GM12878 (cell line): Measurements from ENCODE around the gene SCGN.

ENCODE experiments used
- BCLAF1 ChIP-seq: fragments of 450-650 bp; IDR thresholded peaks from 2 replicates; pipeline ENCODE4 v1.6.1; 2017; ENCODE audit warnings: antibody characterized with exemption, mild to moderate bottlenecking, moderate library complexity
- BHLHE40 ChIP-seq, 2 experiments: fragments of 450-650 bp in 1 of 2; IDR thresholded peaks; 2 replicates each; pipeline ENCODE4 v1.6.1; 2011 to 2017; ENCODE audit warnings: low read depth in 2 of 2, borderline replicate concordance in 1 of 2, improper control_type of control experiment in 1 of 2, low read length in 1 of 2, mild to moderate bottlenecking in 1 of 2
- CTCF ChIP-seq, 3 experiments: IDR thresholded peaks in 2 of 3; conservative IDR thresholded peaks in 1 of 3; 2 replicates each; pipeline ENCODE4 v1.5.1; 2011; ENCODE audit warnings: low read depth in 3 of 3, low read length in 3 of 3, mild to moderate bottlenecking in 3 of 3, control low read depth in 2 of 3, moderate library complexity in 2 of 3, inconsistent platforms in 1 of 3, mixed read lengths in 1 of 3; ENCODE audit not compliant: control insufficient read depth in 2 of 3, insufficient read depth in 1 of 3; ENCODE audit errors: extremely low read depth in 1 of 3
- EP300 ChIP-seq, 2 experiments: fragments of 150-350 bp in 1 of 2; IDR thresholded peaks; 2 replicates each; pipeline ENCODE4 v1.6.1; 2011 to 2012; ENCODE audit warnings: low read depth in 2 of 2, low read length in 2 of 2, borderline replicate concordance in 1 of 2, improper control_type of control experiment in 1 of 2, inconsistent platforms in 1 of 2; ENCODE audit not compliant: control insufficient read depth in 1 of 2
- EZH2 ChIP-seq: IDR thresholded peaks from 2 replicates; pipeline ENCODE4 v1.6.1; 2012; ENCODE audit warnings: low read depth, mild to moderate bottlenecking, control low read depth, inconsistent platforms, low read length, borderline replicate concordance; ENCODE audit not compliant: control insufficient read depth
- HDAC6 ChIP-seq: fragments of 200-600 bp; sonication (generic); IDR thresholded peaks from one replicate; pipeline ENCODE4 v1.8.0; 2017; ENCODE audit warnings: antibody characterized with exemption; ENCODE audit not compliant: unreplicated experiment
- KDM1A ChIP-seq: fragments of 200-600 bp; sonication (generic); IDR thresholded peaks from 2 replicates; pipeline ENCODE4 v1.6.1; 2016; ENCODE audit warnings: borderline replicate concordance
- NFXL1 ChIP-seq: fragments of 450-650 bp; IDR thresholded peaks from 2 replicates; pipeline ENCODE4 v1.6.1; 2017; ENCODE audit warnings: antibody characterized with exemption, mild to moderate bottlenecking, borderline replicate concordance
- POLR2A ChIP-seq: IDR thresholded peaks from 2 replicates; pipeline ENCODE4 v1.6.1; 2011; ENCODE audit warnings: low read depth, mild to moderate bottlenecking, low read length
- POLR2AphosphoS5 ChIP-seq: IDR thresholded peaks from 2 replicates; pipeline ENCODE4 v1.6.1; 2011; ENCODE audit warnings: mild to moderate bottlenecking, low read length, inconsistent platforms
- USF2 ChIP-seq: IDR thresholded peaks from 2 replicates; pipeline ENCODE4 v1.6.1; 2011; ENCODE audit warnings: low read depth, low read length, improper control_type of control experiment, borderline replicate concordance
- YY1 ChIP-seq: IDR thresholded peaks from 2 replicates; pipeline ENCODE4 v1.6.1; 2011; ENCODE audit warnings: low read depth, mild to moderate bottlenecking, low read length
- ZNF274 ChIP-seq: IDR thresholded peaks from one replicate; pipeline ENCODE4 v1.8.0; 2011; ENCODE audit not compliant: insufficient read length, insufficient read depth

- TF ChIP-seq NFXL1 = no peak
- no peak for TF ChIP-seq YY1
- TF ChIP-seq BCLAF1 = no peak
- TF ChIP-seq USF2 = no peak
- no peak for TF ChIP-seq HDAC6
- no peak for TF ChIP-seq BHLHE40 (IDR thresholded peaks at IDR 0.05; ENCODE audit: borderline replicate concordance in 1 of 2, low read depth in 2 of 2, low read length in 1 of 2)
- TF ChIP-seq KDM1A = no peak
- no peak for TF ChIP-seq POLR2AphosphoS5
- TF ChIP-seq POLR2A = no peak
- no peak for TF ChIP-seq EP300 (IDR thresholded peaks at IDR 0.05; ENCODE audit: borderline replicate concordance in 1 of 2, control insufficient read depth in 1 of 2, low read depth in 2 of 2, low read length in 2 of 2)
- no peak for TF ChIP-seq CTCF (IDR thresholded peaks at IDR 0.05 in 2 of 3, conservative IDR thresholded peaks at IDR 0.05 in 1 of 3; ENCODE audit: control insufficient read depth in 2 of 3, extremely low read depth in 1 of 3, insufficient read depth in 1 of 3, low read depth in 3 of 3, low read length in 3 of 3)
- TF ChIP-seq ZNF274 = no peak
- no peak for TF ChIP-seq EZH2
These were observed 75.0 kb downstream of the SCGN start for GRCh38 chr6:25727028-25727427.
